ENCODE results near the gene YTHDF1.

DNA sequence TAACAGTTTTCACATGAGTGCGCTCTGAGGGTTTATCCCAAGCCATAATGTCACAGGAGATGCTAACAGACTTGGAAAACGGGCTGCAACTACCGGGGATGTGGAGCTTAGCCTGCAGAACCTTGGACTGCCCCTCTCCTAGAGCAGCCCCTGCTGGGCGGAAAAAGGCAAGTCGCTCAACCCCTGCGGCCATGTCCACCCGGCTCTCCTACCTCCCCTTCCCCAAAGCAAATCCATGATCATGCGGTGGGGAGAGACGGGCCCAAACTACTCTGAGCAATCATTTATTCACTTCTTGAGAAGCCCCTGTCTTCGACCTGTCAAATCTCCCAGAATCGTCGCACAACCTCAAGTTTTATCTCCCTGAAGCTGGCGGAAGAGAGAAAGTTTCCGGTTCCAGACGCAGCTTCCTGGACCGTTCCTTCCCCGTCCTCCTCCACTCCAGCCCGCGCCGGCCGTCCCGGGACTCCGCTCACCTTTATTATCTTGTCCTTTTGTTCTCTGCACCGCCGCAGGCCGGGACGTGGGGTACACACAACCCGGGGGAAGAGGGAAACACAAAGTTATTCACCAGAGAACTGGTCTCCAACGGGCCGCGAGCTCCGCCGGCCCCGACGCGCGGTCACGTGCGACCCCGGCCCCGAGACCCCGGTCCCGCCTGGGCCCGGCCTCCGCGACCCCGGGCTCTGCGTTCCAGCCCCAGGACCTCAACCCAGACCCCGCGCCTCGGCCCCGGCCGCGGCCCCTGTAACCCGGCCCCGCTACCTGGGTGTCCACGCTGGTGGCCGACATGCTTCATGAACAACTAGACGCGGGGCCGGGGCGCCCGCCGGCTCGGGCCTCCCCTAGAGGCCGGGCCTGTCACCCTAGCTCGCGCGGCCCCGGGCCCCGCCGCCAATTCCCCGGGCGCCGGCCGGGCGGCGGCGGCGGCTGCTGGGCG, 560 bp downstream of the YTHDF1 start:
- TF ChIP-seq, protein P1, sequence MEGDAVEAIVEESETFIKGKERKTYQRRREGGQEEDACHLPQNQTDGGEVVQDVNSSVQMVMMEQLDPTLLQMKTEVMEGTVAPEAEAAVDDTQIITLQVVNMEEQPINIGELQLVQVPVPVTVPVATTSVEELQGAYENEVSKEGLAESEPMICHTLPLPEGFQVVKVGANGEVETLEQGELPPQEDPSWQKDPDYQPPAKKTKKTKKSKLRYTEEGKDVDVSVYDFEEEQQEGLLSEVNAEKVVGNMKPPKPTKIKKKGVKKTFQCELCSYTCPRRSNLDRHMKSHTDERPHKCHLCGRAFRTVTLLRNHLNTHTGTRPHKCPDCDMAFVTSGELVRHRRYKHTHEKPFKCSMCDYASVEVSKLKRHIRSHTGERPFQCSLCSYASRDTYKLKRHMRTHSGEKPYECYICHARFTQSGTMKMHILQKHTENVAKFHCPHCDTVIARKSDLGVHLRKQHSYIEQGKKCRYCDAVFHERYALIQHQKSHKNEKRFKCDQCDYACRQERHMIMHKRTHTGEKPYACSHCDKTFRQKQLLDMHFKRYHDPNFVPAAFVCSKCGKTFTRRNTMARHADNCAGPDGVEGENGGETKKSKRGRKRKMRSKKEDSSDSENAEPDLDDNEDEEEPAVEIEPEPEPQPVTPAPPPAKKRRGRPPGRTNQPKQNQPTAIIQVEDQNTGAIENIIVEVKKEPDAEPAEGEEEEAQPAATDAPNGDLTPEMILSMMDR (IDR thresholded peaks at IDR 0.05), result peak in 5 of 12 donors; percentile 8 to 22 (median 19)
- no peak for TF ChIP-seq POLR2A (IDR thresholded peaks at IDR 0.05)
